ENCODE results near the gene SSR1.

GRCh38 chr6:7273709-7274108 is 39.3 kb downstream of the SSR1 start:
- no peak for TF ChIP-seq CTCF (IDR thresholded peaks at IDR 0.05; ENCODE audit: insufficient read depth, low read depth, low read length)
- no peak for TF ChIP-seq EZH2 (IDR thresholded peaks at IDR 0.05; ENCODE audit: insufficient read depth, low read length)

All from astrocyte (in vitro differentiated cells and primary cell).